HCT116 (cell line): Measurements from ENCODE around the gene CTNNA2. TPM values are rescaled to one million over a fixed set of nuclear protein-coding genes. Genes with fewer than 3 reads are reported as not detected.

Experiments
- ATAC-seq: fragments of 200-7000 bp; cut with Tn5 transposase; 2 replicates; pipeline ENCODE4 v1.9.1; 2020; ENCODE audit warnings: mild to moderate bottlenecking, moderate library complexity
- BruUV-seq: library from RNA; stranded (reverse); fragments of 400-500 nt; replicated peaks from 2 replicates; lab custom pipeline; 2021; lab: Mats Ljungman, UMichigan
- CTCF ChIA-PET: fragments of 300-600 bp; sonication (Branson Sonifier 250); formaldehyde crosslinking; loops from one replicate; lab custom pipeline; 2021; ENCODE audit warnings: antibody characterized with exemption; lab: Charles Lee
- POLR2A ChIA-PET: fragments of 300-600, 350-600 bp; sonication (Branson Sonifier 250); formaldehyde crosslinking; loops from one replicate; lab custom pipeline; 2021; ENCODE audit warnings: antibody characterized with exemption; lab: Charles Lee
- RAD21 ChIA-PET, 2 experiments: fragments of 300-600 bp; sonication (Branson Sonifier 250); formaldehyde crosslinking; loops; one replicate each; lab custom pipeline; 2023; ENCODE audit warnings: low total read pairs in 2 of 2; ENCODE audit not compliant: uncharacterized antibody in 2 of 2, unreplicated experiment in 2 of 2, low non-redundant PET in 1 of 2; lab: Charles Lee
- DNase-seq: peaks from one replicate; pipeline ENCODE4 v3.0.0-alpha.2; 2010; ENCODE audit warnings: low read depth, low spot score
- H2AFZ ChIP-seq: fragments of 200-600 bp; shearing (Covaris generic), sonication (generic); 2 replicates; pipeline ENCODE4 v1.6.1; 2017; ENCODE audit warnings: low read depth, mixed run types, mixed read lengths, antibody characterized with exemption, low read length; ENCODE audit not compliant: poor library complexity, severe bottlenecking
- H3K27ac ChIP-seq: 2 replicates; pipeline ENCODE4 v1.5.1; 2012; ENCODE audit warnings: low read depth, low read length
- H3K27me3 ChIP-seq: fragments of 200-600 bp; sonication (generic); 2 replicates; pipeline ENCODE4 v1.6.1; 2016; ENCODE audit warnings: mixed run types, low read length, mixed read lengths; ENCODE audit not compliant: insufficient read depth
- H3K36me3 ChIP-seq, 2 experiments: fragments of 200-500 bp in 1 of 2; fragments of 200-600 bp in 1 of 2; sonication (Bioruptor generic) in 1 of 2; sonication (generic) in 1 of 2; 2 replicates each; pipeline versions ENCODE4 v1.5.1 to v1.6.1; 2014 to 2016; ENCODE audit warnings: low read length in 2 of 2, inconsistent platforms in 1 of 2, mixed read lengths in 1 of 2, mixed run types in 1 of 2; ENCODE audit not compliant: insufficient read depth in 2 of 2, control insufficient read depth in 1 of 2
- H3K4me1 ChIP-seq, 2 experiments: fragments of 200-600 bp in 1 of 2; sonication (generic) in 1 of 2; 2 replicates each; pipeline versions ENCODE4 v1.5.1 to v1.6.1; 2012 to 2017; ENCODE audit warnings: low read length in 2 of 2, inconsistent platforms in 1 of 2, mild to moderate bottlenecking in 1 of 2, mixed read lengths in 1 of 2, mixed run types in 1 of 2, moderate library complexity in 1 of 2; ENCODE audit not compliant: insufficient read depth in 2 of 2, control insufficient read depth in 1 of 2
- H3K4me2 ChIP-seq: fragments of 200-600 bp; sonication (generic); 2 replicates; pipeline ENCODE4 v1.6.1; 2017; ENCODE audit warnings: mixed run types, low read length, mixed read lengths
- H3K4me3 ChIP-seq, 2 experiments: fragments of 200-600 bp in 1 of 2; sonication (generic) in 1 of 2; replicated peaks in 1 of 2; 2 replicates each; pipeline ENCODE4 v1.5.1; 2011 to 2016; ENCODE audit warnings: low read length in 2 of 2, control low read depth in 1 of 2, low read depth in 1 of 2, mild to moderate bottlenecking in 1 of 2, mixed read lengths in 1 of 2, mixed run types in 1 of 2
- H3K79me2 ChIP-seq: fragments of 200-600 bp; sonication (generic); 2 replicates; pipeline ENCODE4 v1.6.1; 2017; ENCODE audit warnings: mild to moderate bottlenecking, mixed run types, low read length, moderate library complexity, mixed read lengths; ENCODE audit not compliant: insufficient read depth
- H3K9ac ChIP-seq: fragments of 200-600 bp; sonication (generic); 2 replicates; pipeline ENCODE4 v1.6.1; 2016; ENCODE audit warnings: low read length, mixed read lengths
- H3K9me2 ChIP-seq: fragments of 200-600 bp; sonication (generic), shearing (Covaris generic); 2 replicates; pipeline ENCODE4 v1.6.1; 2017; ENCODE audit warnings: mixed run types, mild to moderate bottlenecking, moderate library complexity; ENCODE audit not compliant: insufficient read depth
- H3K9me3 ChIP-seq, 2 experiments: fragments of 200-500 bp in 1 of 2; fragments of 200-600 bp in 1 of 2; sonication (Bioruptor generic) in 1 of 2; sonication (generic) in 1 of 2; 2 replicates each; pipeline ENCODE4 v1.6.1; 2014 to 2017; ENCODE audit warnings: low read length in 2 of 2, mixed read lengths in 2 of 2, inconsistent platforms in 1 of 2, low read depth in 1 of 2, mild to moderate bottlenecking in 1 of 2, mixed run types in 1 of 2, moderate library complexity in 1 of 2; ENCODE audit not compliant: control insufficient read depth in 1 of 2, insufficient read depth in 1 of 2
- H4K20me1 ChIP-seq: fragments of 200-600 bp; sonication (generic), shearing (Covaris generic); 2 replicates; pipeline ENCODE4 v1.6.1; 2017; ENCODE audit warnings: mixed run types, mild to moderate bottlenecking, moderate library complexity; ENCODE audit not compliant: insufficient read depth
- CBX3 ChIP-seq: IDR thresholded peaks from 2 replicates; pipeline ENCODE4 v1.6.1; 2012; ENCODE audit warnings: low read depth
- EZH2phosphoT487 ChIP-seq: fragments of 200-600 bp; IDR thresholded peaks from 2 replicates; pipeline ENCODE4 v1.6.1; 2018; ENCODE audit warnings: antibody characterized with exemption, borderline replicate concordance
- JUND ChIP-seq: IDR thresholded peaks from 2 replicates; pipeline ENCODE4 v1.6.1; 2012
- SIN3A ChIP-seq: IDR thresholded peaks from 2 replicates; pipeline ENCODE4 v1.6.1; 2012; ENCODE audit warnings: low read depth
- SP1 ChIP-seq: IDR thresholded peaks from 2 replicates; pipeline ENCODE4 v1.6.1; 2012; ENCODE audit warnings: low read depth
- SRF ChIP-seq: IDR thresholded peaks from 2 replicates; pipeline ENCODE4 v1.6.1; 2012; ENCODE audit warnings: low read depth
- YY1 ChIP-seq: IDR thresholded peaks from 2 replicates; pipeline ENCODE4 v1.6.1; 2011; ENCODE audit warnings: low read length, low read depth, moderate library complexity, mild to moderate bottlenecking; ENCODE audit not compliant: insufficient replicate concordance; ENCODE audit errors: extremely low read depth
- intact Hi-C: fragments of 100-400 bp; cut with micrococcal nuclease; formaldehyde crosslinking; loops from 2 replicates; pipeline ENCODE4 v1.10.0; 2022
- total RNA-seq: library from RNA; stranded (reverse); gene quantifications from one replicate; pipeline ENCODE4 v1.2.1, GENCODE V29; 2021; ENCODE audit not compliant: unreplicated experiment
- TF ChIP-seq, protein P1 (sequence below), 3 experiments: fragments of 200-600 bp in 1 of 3; sonication (generic) in 1 of 3; IDR thresholded peaks in 2 of 3; conservative IDR thresholded peaks in 1 of 3; 2 replicates each; pipeline ENCODE4 v1.5.1; 2012 to 2017; ENCODE audit warnings: low read depth in 2 of 3, low read length in 2 of 3, antibody characterized with exemption in 1 of 3, borderline replicate concordance in 1 of 3, control low read depth in 1 of 3, mild to moderate bottlenecking in 1 of 3, mixed read lengths in 1 of 3, mixed run types in 1 of 3, moderate library complexity in 1 of 3; ENCODE audit not compliant: insufficient read depth in 1 of 3
- TF ChIP-seq, protein P2 (sequence below): IDR thresholded peaks from 2 replicates; pipeline ENCODE4 v1.6.1; 2012; ENCODE audit warnings: low read depth

CTNNA2 gene
- total RNA-seq, 1 experiment from 2014 or later = not detected

DNA sequence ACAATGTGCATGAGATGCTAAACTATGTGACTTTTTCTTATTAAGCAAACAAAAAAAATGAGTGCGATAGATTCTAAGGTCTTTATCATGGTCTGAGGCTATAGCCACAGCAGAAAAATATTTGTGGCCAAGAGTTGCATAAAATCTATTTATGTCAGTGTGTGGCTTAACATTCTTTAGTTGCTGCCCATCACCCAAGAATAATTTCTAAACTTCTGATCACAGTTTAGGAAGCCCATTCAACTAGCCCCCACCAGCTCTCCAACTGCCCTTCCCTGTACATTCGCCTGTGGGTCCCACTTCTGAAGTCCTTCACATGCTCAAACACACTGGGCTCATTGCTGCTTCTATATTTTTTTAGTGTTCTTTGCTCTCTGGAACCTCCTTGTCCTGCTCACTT, 107.1 kb downstream of the CTNNA2 start:
- CTCF ChIA-PET = no interaction called here
- no peaks in the 10 kb centered on the region for H3K9me2 ChIP-seq
- intact Hi-C loops = no loop called here
- H3K9ac ChIP-seq = no peak overlapping the region
- TF ChIP-seq EZH2phosphoT487 (no peak), CBX3 (no peak), JUND (no peak), SIN3A (no peak), YY1 (no peak), SP1 (no peak), SRF (no peak)
- TF ChIP-seq, protein P1, sequence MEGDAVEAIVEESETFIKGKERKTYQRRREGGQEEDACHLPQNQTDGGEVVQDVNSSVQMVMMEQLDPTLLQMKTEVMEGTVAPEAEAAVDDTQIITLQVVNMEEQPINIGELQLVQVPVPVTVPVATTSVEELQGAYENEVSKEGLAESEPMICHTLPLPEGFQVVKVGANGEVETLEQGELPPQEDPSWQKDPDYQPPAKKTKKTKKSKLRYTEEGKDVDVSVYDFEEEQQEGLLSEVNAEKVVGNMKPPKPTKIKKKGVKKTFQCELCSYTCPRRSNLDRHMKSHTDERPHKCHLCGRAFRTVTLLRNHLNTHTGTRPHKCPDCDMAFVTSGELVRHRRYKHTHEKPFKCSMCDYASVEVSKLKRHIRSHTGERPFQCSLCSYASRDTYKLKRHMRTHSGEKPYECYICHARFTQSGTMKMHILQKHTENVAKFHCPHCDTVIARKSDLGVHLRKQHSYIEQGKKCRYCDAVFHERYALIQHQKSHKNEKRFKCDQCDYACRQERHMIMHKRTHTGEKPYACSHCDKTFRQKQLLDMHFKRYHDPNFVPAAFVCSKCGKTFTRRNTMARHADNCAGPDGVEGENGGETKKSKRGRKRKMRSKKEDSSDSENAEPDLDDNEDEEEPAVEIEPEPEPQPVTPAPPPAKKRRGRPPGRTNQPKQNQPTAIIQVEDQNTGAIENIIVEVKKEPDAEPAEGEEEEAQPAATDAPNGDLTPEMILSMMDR (IDR thresholded peaks at IDR 0.05 in 2 of 3, conservative IDR thresholded peaks at IDR 0.05 in 1 of 3; ENCODE audit: borderline replicate concordance in 1 of 3, insufficient read depth in 1 of 3, low read depth in 2 of 3, low read length in 2 of 3) = no peak
- TF ChIP-seq, protein P2, sequence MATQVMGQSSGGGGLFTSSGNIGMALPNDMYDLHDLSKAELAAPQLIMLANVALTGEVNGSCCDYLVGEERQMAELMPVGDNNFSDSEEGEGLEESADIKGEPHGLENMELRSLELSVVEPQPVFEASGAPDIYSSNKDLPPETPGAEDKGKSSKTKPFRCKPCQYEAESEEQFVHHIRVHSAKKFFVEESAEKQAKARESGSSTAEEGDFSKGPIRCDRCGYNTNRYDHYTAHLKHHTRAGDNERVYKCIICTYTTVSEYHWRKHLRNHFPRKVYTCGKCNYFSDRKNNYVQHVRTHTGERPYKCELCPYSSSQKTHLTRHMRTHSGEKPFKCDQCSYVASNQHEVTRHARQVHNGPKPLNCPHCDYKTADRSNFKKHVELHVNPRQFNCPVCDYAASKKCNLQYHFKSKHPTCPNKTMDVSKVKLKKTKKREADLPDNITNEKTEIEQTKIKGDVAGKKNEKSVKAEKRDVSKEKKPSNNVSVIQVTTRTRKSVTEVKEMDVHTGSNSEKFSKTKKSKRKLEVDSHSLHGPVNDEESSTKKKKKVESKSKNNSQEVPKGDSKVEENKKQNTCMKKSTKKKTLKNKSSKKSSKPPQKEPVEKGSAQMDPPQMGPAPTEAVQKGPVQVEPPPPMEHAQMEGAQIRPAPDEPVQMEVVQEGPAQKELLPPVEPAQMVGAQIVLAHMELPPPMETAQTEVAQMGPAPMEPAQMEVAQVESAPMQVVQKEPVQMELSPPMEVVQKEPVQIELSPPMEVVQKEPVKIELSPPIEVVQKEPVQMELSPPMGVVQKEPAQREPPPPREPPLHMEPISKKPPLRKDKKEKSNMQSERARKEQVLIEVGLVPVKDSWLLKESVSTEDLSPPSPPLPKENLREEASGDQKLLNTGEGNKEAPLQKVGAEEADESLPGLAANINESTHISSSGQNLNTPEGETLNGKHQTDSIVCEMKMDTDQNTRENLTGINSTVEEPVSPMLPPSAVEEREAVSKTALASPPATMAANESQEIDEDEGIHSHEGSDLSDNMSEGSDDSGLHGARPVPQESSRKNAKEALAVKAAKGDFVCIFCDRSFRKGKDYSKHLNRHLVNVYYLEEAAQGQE = no peak
- POLR2A ChIA-PET = no interaction called here
- no peaks in the 10 kb centered on the region for H3K36me3 ChIP-seq
- no TSS peak for BruUV-seq
- ATAC-seq (no peak), DNase-seq (no peak)
- no peaks in the 10 kb centered on the region for H3K4me1 ChIP-seq
- H3K27ac ChIP-seq = no peak overlapping the region
- H3K4me2 ChIP-seq = no peak overlapping the region
- peaks cover 18 to 46% of the 10 kb centered on the region in 2 experiments; a peak in 2 of 4 replicates for H3K9me3 ChIP-seq
- H3K4me3 ChIP-seq = no peak overlapping the region
- H3K27me3 ChIP-seq = no peaks in the 10 kb centered on the region
- no peak overlapping the region for H2AFZ ChIP-seq
- H4K20me1 ChIP-seq = no peaks in the 10 kb centered on the region
- no peaks in the 10 kb centered on the region for H3K79me2 ChIP-seq
- RAD21 ChIA-PET = no interaction called here
